ENCODE results near the gene WNT7A. TPM values are rescaled to one million over a fixed set of nuclear protein-coding genes. Genes with fewer than 3 reads are reported as not detected.

The WNT7A gene
- total RNA-seq, 1 experiment from 2014 or later: not detected

GRCh38 chr3:13771496-13771895, 108.4 kb downstream of the WNT7A start:
- no peak for DNase-seq (ENCODE audit: low spot score)

GRCh38 chr3:13770170-13771169, 109.4 kb downstream of the WNT7A start:
- DNase-seq (ENCODE audit: low spot score): no peak

- no peak for DNase-seq (ENCODE audit: low spot score)
These were observed 110.4 kb downstream of the WNT7A start for GRCh38 chr3:13769422-13769821.

GRCh38 chr3:13768453-13768852, 111.4 kb downstream of the WNT7A start:
- DNase-seq (ENCODE audit: low spot score): no peak

GRCh38 chr3:13767896-13768295, 112.0 kb downstream of the WNT7A start:
- DNase-seq (ENCODE audit: low spot score): no peak

GRCh38 chr3:13767030-13767429, 112.8 kb downstream of the WNT7A start:
- DNase-seq (ENCODE audit: low spot score): no peak

Other genes starting within 250 kb of the WNT7A start
- 11.7 and 15.1 TPM in 2 replicates for gene CHCHD4, start 244.8 kb upstream of the WNT7A start, total RNA-seq (2014; rRNA removed; shearing (Covaris generic))
- 22.1 and 23.1 TPM in 2 replicates for gene TMEM43, start 245.0 kb upstream of the WNT7A start, total RNA-seq (2014; rRNA removed; shearing (Covaris generic))